ENCODE measurements around the gene KRT33B.

DNA sequence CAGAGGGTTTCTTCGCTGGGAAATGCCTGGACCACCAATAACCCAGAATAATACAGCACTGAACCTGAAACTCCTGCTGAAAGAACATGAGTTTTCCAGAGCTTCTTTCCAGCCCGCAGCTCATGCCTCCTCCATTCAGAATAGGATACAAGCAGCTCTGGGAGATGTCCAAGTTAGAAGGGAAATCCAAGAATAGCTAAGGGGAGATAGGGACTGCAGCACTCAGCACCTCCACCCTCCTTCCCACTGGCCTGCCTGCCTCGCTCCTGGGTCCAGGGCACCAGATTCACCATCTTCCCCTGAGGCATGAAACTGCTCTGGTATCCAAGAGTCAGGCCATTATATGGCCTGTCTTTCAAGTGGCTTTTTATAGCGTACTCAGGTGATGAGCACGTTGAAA, 23.7 kb upstream of the KRT33B start:
- TF ChIP-seq ZNF274 (IDR thresholded peaks at IDR 0.05; ENCODE audit: low read depth, low read length) (no peak), YY1 (IDR thresholded peaks at IDR 0.05; ENCODE audit: insufficient read depth, insufficient read length) (no peak), SUZ12 (IDR thresholded peaks at IDR 0.05; ENCODE audit: extremely low read depth, insufficient read depth, insufficient read length) (no peak)
